Lung (tissue), 12 donors: ENCODE data around the gene GYS1. TPM values are rescaled to one million over a fixed set of nuclear protein-coding genes. Genes with fewer than 3 reads are reported as not detected.

ENCODE experiments used
- ATAC-seq: fragments of 200-7000 bp; cut with Tn5 transposase; one replicate; pipeline ENCODE4 v1.9.1; 2020; ENCODE audit warnings: moderate number of reproducible peaks; ENCODE audit not compliant: insufficient read depth, low FRiP score
- DNase-seq, 3 donors: peaks; one replicate each; pipeline ENCODE4 v3.0.0-alpha.2; 2013 to 2017
- H3K27ac ChIP-seq, 2 donors: one replicate each; pipeline ENCODE4 v1.5.1; 2013; ENCODE audit warnings: mild to moderate bottlenecking in 2 of 2, moderate library complexity in 2 of 2, control low read depth in 1 of 2, inconsistent platforms in 1 of 2, low read depth in 1 of 2, low read length in 1 of 2
- H3K27me3 ChIP-seq, 3 donors: one replicate each; pipeline ENCODE4 v1.5.1; 2013; ENCODE audit warnings: low read length in 2 of 3; ENCODE audit not compliant: control insufficient read depth in 3 of 3, insufficient read depth in 3 of 3
- H3K36me3 ChIP-seq, 4 donors: one replicate each; pipeline ENCODE4 v1.5.1; 2013; ENCODE audit warnings: low read length in 4 of 4, mild to moderate bottlenecking in 1 of 4, moderate library complexity in 1 of 4; ENCODE audit not compliant: control insufficient read depth in 4 of 4, insufficient read depth in 4 of 4
- H3K4me1 ChIP-seq, 5 donors: one replicate each; pipeline ENCODE4 v1.5.1; 2013; ENCODE audit warnings: low read length in 5 of 5, mild to moderate bottlenecking in 2 of 5, moderate library complexity in 1 of 5; ENCODE audit not compliant: control insufficient read depth in 5 of 5, insufficient read depth in 5 of 5
- H3K4me3 ChIP-seq: one replicate; pipeline ENCODE4 v1.5.1; 2013; ENCODE audit warnings: mild to moderate bottlenecking, control low read depth, moderate library complexity
- H3K9ac ChIP-seq, 2 donors: one replicate each; pipeline ENCODE4 v1.5.1; 2013; ENCODE audit warnings: low read length in 2 of 2, control low read depth in 1 of 2; ENCODE audit not compliant: insufficient read depth in 1 of 2
- H3K9me3 ChIP-seq, 4 donors: one replicate each; pipeline ENCODE4 v1.5.1; 2013; ENCODE audit warnings: low read length in 3 of 4, mild to moderate bottlenecking in 1 of 4, moderate library complexity in 1 of 4; ENCODE audit not compliant: control insufficient read depth in 4 of 4, insufficient read depth in 3 of 4
- CTCF ChIP-seq: IDR thresholded peaks from 2 replicates; pipeline ENCODE4 v1.5.1; 2012; ENCODE audit warnings: mild to moderate bottlenecking; ENCODE audit errors: control extremely low read depth, extremely low read depth
- WGBS, 2 donors: extraction: QIAGEN DNeasy Blood & Tissue Kit; methylation state at CpG; one replicate each; pipeline ENCODE4 v1.1.7; 2013; 5-methylcytosine and 5-hydroxymethylcytosine counted together
- polyA plus RNA-seq, 2 donors: library from polyadenylated mRNA; stranded (reverse); fragments of 200-250 nt; gene quantifications; one replicate each; pipeline ENCODE4 v1.2.1, GENCODE V29; 2013
- total RNA-seq, 2 donors: library from RNA; depleted of rRNA in 1 of 2; stranded (reverse); fragments of >200 nt in 1 of 2; gene quantifications; one replicate each; pipeline ENCODE4 v1.2.1, GENCODE V29; 2014 to 2021
- donor health status: control.
- donor health status: control.
- donor health status: Bipolar disorder and iron deficiency.
- donor health status: healthy.
- donor health status: DM: yes; HTN: yes; CAD: no.

GYS1 gene
- total and polyA plus RNA-seq, 4 donors, result 22.7 to 49.7 (median 31.9) TPM

- DNase-seq (no peak), ATAC-seq (no peak)
- no peak overlapping the region for H3K4me3 ChIP-seq
- H3K9ac ChIP-seq, result no peak overlapping the region
- peaks cover 0 to 30% (median 15%) of the 10 kb centered on the region in 3 donors for H3K27me3 ChIP-seq
- peaks cover 0 to 19% (median 4%) of the 10 kb centered on the region in 5 donors for H3K4me1 ChIP-seq
- H3K36me3 ChIP-seq, result no peaks in the 10 kb centered on the region
- 91 to 96% methylated on average over 9 of the region's 9 CpGs for WGBS, 2 donors
- TF ChIP-seq CTCF, result no peak
- H3K27ac ChIP-seq, result no peak overlapping the region
- H3K9me3 ChIP-seq, result no peaks in the 10 kb centered on the region
These were observed 29.0 kb upstream of the GYS1 start for GRCh38 chr19:49022116-49022515.

DNA sequence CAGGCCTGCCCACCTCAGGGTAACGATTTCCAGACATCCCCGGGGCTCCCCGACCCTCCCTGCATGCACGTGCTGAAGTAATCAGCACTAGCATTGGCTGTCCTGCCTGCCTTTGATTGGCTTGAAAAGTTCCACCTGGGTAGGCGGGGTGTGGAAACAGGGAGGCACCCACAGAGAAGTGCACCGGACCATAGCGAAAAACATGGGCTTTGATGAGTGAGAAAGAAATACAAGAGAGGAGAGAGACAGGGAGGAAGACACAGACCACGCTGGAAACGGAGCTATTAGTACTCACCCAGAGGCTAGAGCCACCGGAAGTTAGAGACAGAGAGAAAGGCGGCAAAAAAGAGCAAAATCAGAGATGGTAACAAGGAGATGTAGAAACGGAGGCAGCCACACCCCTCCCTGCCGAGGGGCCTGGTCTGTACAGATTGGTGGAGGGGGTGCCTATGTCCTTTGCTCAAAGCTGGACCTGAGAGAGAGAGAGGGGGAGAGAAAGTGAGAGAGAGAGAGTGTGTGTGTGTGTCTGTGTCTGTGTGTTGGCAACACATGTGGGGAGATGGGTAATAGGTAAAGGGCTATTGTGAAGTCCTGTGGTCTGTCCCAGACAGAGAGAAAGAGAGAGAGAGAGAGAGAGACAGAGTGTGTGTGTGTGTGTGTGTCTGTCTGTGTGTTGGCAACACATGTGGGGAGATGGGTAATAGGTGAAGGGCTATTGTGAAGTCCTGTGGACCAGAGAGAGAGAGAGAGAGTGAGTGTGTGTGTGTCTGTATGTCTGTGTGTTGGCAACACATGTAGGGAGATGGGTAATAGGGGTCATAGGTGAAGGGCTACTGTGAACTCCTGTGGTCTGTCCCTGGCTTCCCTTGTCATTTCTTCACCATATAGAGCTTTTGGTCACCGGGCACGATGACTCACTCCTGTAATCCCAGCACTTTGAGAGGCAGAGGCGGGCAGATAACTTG is 28.1 kb upstream of the GYS1 start:
- Histone ChIP-seq H3K4me1 (peaks cover 0 to 19% (median 4%) of the 10 kb centered on the region in 5 donors), H3K36me3 (peaks cover 0 to 1% (median 0%) of the 10 kb centered on the region in 4 donors), H3K4me3 (no peak overlapping the region), H3K9ac (no peak overlapping the region), H3K9me3 (no peaks in the 10 kb centered on the region), H3K27me3 (peaks cover 0 to 30% (median 15%) of the 10 kb centered on the region in 3 donors), H3K27ac (no peak overlapping the region)
- TF ChIP-seq CTCF, result no peak
- ATAC-seq, result no peak
- DNase-seq, result no peak
- 44 to 53% methylated on average over 16 of the region's 16 CpGs for WGBS, 2 donors

DNA sequence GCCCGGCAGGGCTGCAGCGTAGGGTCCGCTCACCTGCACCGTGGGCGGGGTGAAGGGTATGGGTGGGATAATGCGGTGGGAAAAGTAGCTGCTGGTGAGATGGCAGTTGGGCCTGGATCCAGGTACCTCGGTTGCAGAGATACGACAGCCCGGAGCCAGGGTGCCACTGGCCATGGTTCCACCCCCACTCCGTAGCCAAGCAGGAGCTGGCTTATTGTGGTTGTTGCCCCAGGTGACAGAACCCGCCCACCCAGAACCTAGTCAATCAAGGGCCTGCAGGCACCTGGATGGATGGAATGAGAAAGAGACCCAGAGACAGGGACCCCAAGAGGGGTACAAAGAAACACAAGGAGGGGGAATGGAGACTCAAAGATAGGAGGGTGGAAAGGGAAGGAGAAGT is 27.2 kb upstream of the GYS1 start:
- 78 to 79% methylated on average over 11 of the region's 11 CpGs for WGBS, 2 donors
- DNase-seq, result no peak

More for the DNA sequence above, 27.2 kb upstream of the GYS1 start:
- no peak for TF ChIP-seq CTCF
- Histone ChIP-seq H3K9me3 (no peaks in the 10 kb centered on the region), H3K4me3 (no peak overlapping the region), H3K36me3 (peaks cover 0 to 10% (median 2%) of the 10 kb centered on the region in 4 donors), H3K9ac (no peak overlapping the region), H3K27ac (no peak overlapping the region), H3K27me3 (peaks cover 0 to 30% (median 15%) of the 10 kb centered on the region in 3 donors), H3K4me1 (peaks cover 0 to 19% (median 4%) of the 10 kb centered on the region in 5 donors)
- no peak for ATAC-seq
